ENCODE results near the gene LBHD2. TPM values are rescaled to one million over a fixed set of nuclear protein-coding genes. Genes with fewer than 3 reads are reported as not detected.

The LBHD2 gene
- total and polyA plus RNA-seq, 2 donors, result 0.19 to 0.75 TPM

- Histone ChIP-seq H3K4me1 (ENCODE audit: control insufficient read depth in 2 of 2, insufficient read depth in 2 of 2, low read length in 2 of 2) (peaks cover 41 to 72% of the 10 kb centered on the region in 2 donors), H3K9me3 (ENCODE audit: control insufficient read depth in 2 of 2, insufficient read depth in 1 of 2, low read length in 1 of 2) (peaks cover 0 to 13% of the 10 kb centered on the region in 2 donors), H3K27me3 (ENCODE audit: control insufficient read depth in 2 of 2, insufficient read depth in 1 of 2, low read length in 1 of 2) (peaks cover 17 to 37% of the 10 kb centered on the region in 2 donors), H3K4me3 (ENCODE audit: low read length in 2 of 2) (no peak overlapping the region), H3K36me3 (ENCODE audit: control insufficient read depth in 2 of 2, insufficient read depth in 2 of 2, low read length in 1 of 2) (no peaks in the 10 kb centered on the region), H3K27ac (ENCODE audit: low read depth in 1 of 2, low read length in 1 of 2) (peak overlapping the region; percentile 27 to 73)
- DNase-seq (ENCODE audit: low read depth in 6 of 9, low spot score in 9 of 9), result no peak
- 93% methylated on average over 28 of the region's 28 CpGs for WGBS
These were observed 24.1 kb downstream of the LBHD2 start for GRCh38 chr14:103107941-103108748.

GRCh38 chr14:103108749-103109207, 24.8 kb downstream of the LBHD2 start:
- 42% methylated on average over 9 of the region's 9 CpGs for WGBS
- H3K9me3 ChIP-seq (ENCODE audit: control insufficient read depth in 2 of 2, insufficient read depth in 1 of 2, low read length in 1 of 2), result peaks cover 0 to 13% of the 10 kb centered on the region in 2 donors
- H3K36me3 ChIP-seq (ENCODE audit: control insufficient read depth in 2 of 2, insufficient read depth in 2 of 2, low read length in 1 of 2), result no peaks in the 10 kb centered on the region
- peaks cover 11 to 31% of the 10 kb centered on the region in 2 donors for H3K27me3 ChIP-seq (ENCODE audit: control insufficient read depth in 2 of 2, insufficient read depth in 1 of 2, low read length in 1 of 2)
- peak overlapping the region; percentile 25 to 73 for H3K27ac ChIP-seq (ENCODE audit: low read depth in 1 of 2, low read length in 1 of 2)
- H3K4me1 ChIP-seq (ENCODE audit: control insufficient read depth in 2 of 2, insufficient read depth in 2 of 2, low read length in 2 of 2), result peaks cover 44 to 73% of the 10 kb centered on the region in 2 donors
- no peak for DNase-seq (ENCODE audit: low read depth in 6 of 9, low spot score in 9 of 9)
- no peak overlapping the region for H3K4me3 ChIP-seq (ENCODE audit: low read length in 2 of 2)

- 85% methylated on average over 32 of the region's 32 CpGs for WGBS
- Histone ChIP-seq H3K36me3 (ENCODE audit: control insufficient read depth in 2 of 2, insufficient read depth in 2 of 2, low read length in 1 of 2) (no peaks in the 10 kb centered on the region), H3K27me3 (ENCODE audit: control insufficient read depth in 2 of 2, insufficient read depth in 1 of 2, low read length in 1 of 2) (peaks cover under 1 to 21% of the 10 kb centered on the region in 2 donors), H3K4me3 (ENCODE audit: low read length in 2 of 2) (no peak overlapping the region), H3K9me3 (ENCODE audit: control insufficient read depth in 2 of 2, insufficient read depth in 1 of 2, low read length in 1 of 2) (peaks cover 0 to 13% of the 10 kb centered on the region in 2 donors), H3K4me1 (ENCODE audit: control insufficient read depth in 2 of 2, insufficient read depth in 2 of 2, low read length in 2 of 2) (peaks cover 40 to 72% of the 10 kb centered on the region in 2 donors), H3K27ac (ENCODE audit: low read depth in 1 of 2, low read length in 1 of 2) (peak overlapping the region; percentile 48 to 71)
- no peak for DNase-seq (ENCODE audit: low read depth in 6 of 9, low spot score in 9 of 9)
These were observed 25.8 kb downstream of the LBHD2 start for GRCh38 chr14:103109535-103110441.

- Histone ChIP-seq H3K4me3 (ENCODE audit: low read length in 2 of 2) (no peak overlapping the region), H3K27me3 (ENCODE audit: control insufficient read depth in 2 of 2, insufficient read depth in 1 of 2, low read length in 1 of 2) (peaks cover 0 to 12% of the 10 kb centered on the region in 2 donors), H3K9me3 (ENCODE audit: control insufficient read depth in 2 of 2, insufficient read depth in 1 of 2, low read length in 1 of 2) (peaks cover 0 to 9% of the 10 kb centered on the region in 2 donors), H3K27ac (ENCODE audit: low read depth in 1 of 2, low read length in 1 of 2) (peak overlapping the region; percentile 15 to 71), H3K36me3 (ENCODE audit: control insufficient read depth in 2 of 2, insufficient read depth in 2 of 2, low read length in 1 of 2) (no peaks in the 10 kb centered on the region), H3K4me1 (ENCODE audit: control insufficient read depth in 2 of 2, insufficient read depth in 2 of 2, low read length in 2 of 2) (peaks cover 31 to 64% of the 10 kb centered on the region in 2 donors)
- no peak for DNase-seq (ENCODE audit: low read depth in 6 of 9, low spot score in 9 of 9)
- 54% methylated on average over 14 of the region's 14 CpGs for WGBS
These were observed 26.7 kb downstream of the LBHD2 start for GRCh38 chr14:103110681-103111231.

GRCh38 chr14:103111232-103111868, 27.3 kb downstream of the LBHD2 start:
- Histone ChIP-seq H3K9me3 (ENCODE audit: control insufficient read depth in 2 of 2, insufficient read depth in 1 of 2, low read length in 1 of 2) (peaks cover 0 to 9% of the 10 kb centered on the region in 2 donors), H3K36me3 (ENCODE audit: control insufficient read depth in 2 of 2, insufficient read depth in 2 of 2, low read length in 1 of 2) (no peaks in the 10 kb centered on the region), H3K4me3 (ENCODE audit: low read length in 2 of 2) (no peak overlapping the region), H3K27ac (ENCODE audit: low read depth in 1 of 2, low read length in 1 of 2) (peak overlapping the region; percentile 15 to 47), H3K27me3 (ENCODE audit: control insufficient read depth in 2 of 2, insufficient read depth in 1 of 2, low read length in 1 of 2) (peaks cover 0 to 7% of the 10 kb centered on the region in 2 donors), H3K4me1 (ENCODE audit: control insufficient read depth in 2 of 2, insufficient read depth in 2 of 2, low read length in 2 of 2) (peaks cover 31 to 60% of the 10 kb centered on the region in 2 donors)
- no peak for DNase-seq (ENCODE audit: low read depth in 6 of 9, low spot score in 9 of 9)
- 74% methylated on average over 6 of the region's 6 CpGs for WGBS

GRCh38 chr14:103112400-103113243, 28.6 kb downstream of the LBHD2 start:
- 25% methylated on average over 11 of the region's 11 CpGs for WGBS
- H3K4me1 ChIP-seq (ENCODE audit: control insufficient read depth in 2 of 2, insufficient read depth in 2 of 2, low read length in 2 of 2), result peaks cover 31 to 61% of the 10 kb centered on the region in 2 donors

GRCh38 chr14:103113303-103113702, 29.3 kb downstream of the LBHD2 start:
- H3K4me3 ChIP-seq (ENCODE audit: low read length in 2 of 2), result no peak overlapping the region
- H3K9me3 ChIP-seq (ENCODE audit: control insufficient read depth in 2 of 2, insufficient read depth in 1 of 2, low read length in 1 of 2), result no peaks in the 10 kb centered on the region
- peaks cover 0 to 2% of the 10 kb centered on the region in 2 donors for H3K27me3 ChIP-seq (ENCODE audit: control insufficient read depth in 2 of 2, insufficient read depth in 1 of 2, low read length in 1 of 2)
- no peak overlapping the region for H3K27ac ChIP-seq (ENCODE audit: low read depth in 1 of 2, low read length in 1 of 2)
- H3K4me1 ChIP-seq (ENCODE audit: control insufficient read depth in 2 of 2, insufficient read depth in 2 of 2, low read length in 2 of 2), result peaks cover 31 to 60% of the 10 kb centered on the region in 2 donors
- H3K36me3 ChIP-seq (ENCODE audit: control insufficient read depth in 2 of 2, insufficient read depth in 2 of 2, low read length in 1 of 2), result no peaks in the 10 kb centered on the region
- no peak for DNase-seq (ENCODE audit: low read depth in 6 of 9, low spot score in 9 of 9)
- WGBS, result 38% methylated on average over 5 of the region's 5 CpGs

More at GRCh38 chr14:103112400-103113243, 28.6 kb downstream of the LBHD2 start:
- Histone ChIP-seq H3K4me3 (ENCODE audit: low read length in 2 of 2) (no peak overlapping the region), H3K9me3 (ENCODE audit: control insufficient read depth in 2 of 2, insufficient read depth in 1 of 2, low read length in 1 of 2) (peaks cover 0 to 4% of the 10 kb centered on the region in 2 donors), H3K27ac (ENCODE audit: low read depth in 1 of 2, low read length in 1 of 2) (peak overlapping the region in 1 of 2 donors; percentile 37), H3K27me3 (ENCODE audit: control insufficient read depth in 2 of 2, insufficient read depth in 1 of 2, low read length in 1 of 2) (peaks cover 0 to 4% of the 10 kb centered on the region in 2 donors), H3K36me3 (ENCODE audit: control insufficient read depth in 2 of 2, insufficient read depth in 2 of 2, low read length in 1 of 2) (no peaks in the 10 kb centered on the region)
- no peak for DNase-seq (ENCODE audit: low read depth in 6 of 9, low spot score in 9 of 9)

- Histone ChIP-seq H3K9me3 (ENCODE audit: control insufficient read depth in 2 of 2, insufficient read depth in 1 of 2, low read length in 1 of 2) (no peaks in the 10 kb centered on the region), H3K36me3 (ENCODE audit: control insufficient read depth in 2 of 2, insufficient read depth in 2 of 2, low read length in 1 of 2) (no peaks in the 10 kb centered on the region), H3K4me1 (ENCODE audit: control insufficient read depth in 2 of 2, insufficient read depth in 2 of 2, low read length in 2 of 2) (peaks cover 31 to 59% of the 10 kb centered on the region in 2 donors), H3K27ac (ENCODE audit: low read depth in 1 of 2, low read length in 1 of 2) (no peak overlapping the region), H3K4me3 (ENCODE audit: low read length in 2 of 2) (no peak overlapping the region), H3K27me3 (ENCODE audit: control insufficient read depth in 2 of 2, insufficient read depth in 1 of 2, low read length in 1 of 2) (peaks cover 0 to under 1% of the 10 kb centered on the region in 2 donors)
- no peak for DNase-seq (ENCODE audit: low read depth in 6 of 9, low spot score in 9 of 9)
- 72% methylated on average over 13 of the region's 13 CpGs for WGBS
These were observed 29.8 kb downstream of the LBHD2 start for GRCh38 chr14:103113774-103114173.

All from thymus (tissue), 11 donors.